GM23248 (cell line): ENCODE measurements around the gene PARD3B.

Experiments used
- EZH2 ChIP-seq: fragments of 200-600 bp; sonication (generic); IDR thresholded peaks from 2 replicates; pipeline ENCODE4 v1.6.1; 2018; ENCODE audit warnings: antibody characterized with exemption, mild to moderate bottlenecking; ENCODE audit not compliant: insufficient read depth, poor library complexity, severe bottlenecking
- EZH2phosphoT487 ChIP-seq: fragments of 200-600 bp; sonication (generic); IDR thresholded peaks from 2 replicates; pipeline ENCODE4 v1.6.1; 2018; ENCODE audit warnings: antibody characterized with exemption, moderate library complexity, mild to moderate bottlenecking, low read depth; ENCODE audit not compliant: insufficient read depth

DNA sequence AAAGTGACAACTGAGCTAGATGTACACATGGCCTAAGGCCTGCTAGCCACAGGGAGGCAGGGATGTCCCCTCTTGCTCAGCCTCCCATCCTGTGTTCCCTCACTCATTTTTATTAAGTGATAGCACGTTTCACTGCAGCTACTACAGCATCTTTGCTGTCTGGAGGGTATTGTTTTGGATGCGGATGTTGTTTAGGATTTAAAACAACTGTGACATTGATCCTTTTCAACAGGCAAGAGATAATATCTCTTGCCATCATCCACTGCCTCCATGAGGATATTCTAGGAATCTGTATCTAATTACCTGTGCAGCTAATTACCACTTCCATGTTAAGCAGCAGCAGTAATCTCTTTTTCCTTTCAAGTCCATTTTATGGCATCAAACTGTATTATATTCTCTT is 345.4 kb downstream of the PARD3B start:
- TF ChIP-seq EZH2phosphoT487 (no peak), EZH2 (no peak)
